EH (cell line): Measurements from ENCODE around the gene ABTB2.

Experiments
- DNase-seq: peaks from one replicate; pipeline ENCODE4 v3.0.0-alpha.2; 2015; ENCODE audit warnings: low read depth

ABTB2 gene

GRCh38 chr11:34105079-34105956 lies 252.5 kb downstream of the ABTB2 start, which contains the start of gene NAT10:
Gene NAT10 (plus strand): TSS chr11:34105629. CDS start chr11:34108226, 2,597 bp downstream.
- peak; percentile 99 for DNase-seq

DNA sequence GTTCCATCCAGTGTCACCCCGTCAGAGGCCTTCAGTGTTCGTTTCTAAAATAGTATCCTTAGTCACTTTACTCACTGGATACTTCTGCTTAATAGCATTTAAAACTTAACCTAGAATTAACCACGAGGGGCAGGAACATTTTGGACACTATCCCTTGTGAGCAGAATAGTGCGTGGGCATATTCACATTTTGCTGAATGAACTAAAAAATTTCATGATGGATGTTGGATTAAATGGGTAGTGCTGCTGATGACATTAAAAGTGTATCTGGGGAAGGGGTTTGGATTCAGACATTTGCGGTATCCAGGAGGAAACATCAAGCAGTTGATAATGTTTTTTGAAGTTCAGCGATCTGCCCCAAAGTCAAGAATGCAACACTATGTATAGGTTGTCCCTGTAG lies 253.1 kb downstream of the ABTB2 start:
- peak; percentile 7 for DNase-seq
